GM10248 (cell line): ENCODE measurements around the gene SPEM1.

Experiments used
- CTCF ChIA-PET: fragments of 300-600 bp; sonication (Branson Sonifier 250); formaldehyde crosslinking; extraction: SDS; loops from one replicate; lab custom pipeline; 2021; ENCODE audit warnings: antibody characterized with exemption; lab: Yijun Ruan, JAX
- POLR2A ChIA-PET: fragments of 350-650 bp; sonication (Branson Sonifier 250); formaldehyde crosslinking; extraction: SDS; loops from one replicate; lab custom pipeline; 2020; ENCODE audit warnings: antibody characterized with exemption; lab: Yijun Ruan, JAX
- DNase-seq: peaks from one replicate; pipeline ENCODE4 v3.0.0; 2012; ENCODE audit errors: extremely low spot score
- TF ChIP-seq, protein P1 (sequence below): IDR thresholded peaks from 2 replicates; pipeline ENCODE4 v1.5.1; 2012; ENCODE audit warnings: mild to moderate bottlenecking, low read depth; ENCODE audit errors: extremely low read depth, missing control alignments, control extremely low read depth

The SPEM1 gene

DNA sequence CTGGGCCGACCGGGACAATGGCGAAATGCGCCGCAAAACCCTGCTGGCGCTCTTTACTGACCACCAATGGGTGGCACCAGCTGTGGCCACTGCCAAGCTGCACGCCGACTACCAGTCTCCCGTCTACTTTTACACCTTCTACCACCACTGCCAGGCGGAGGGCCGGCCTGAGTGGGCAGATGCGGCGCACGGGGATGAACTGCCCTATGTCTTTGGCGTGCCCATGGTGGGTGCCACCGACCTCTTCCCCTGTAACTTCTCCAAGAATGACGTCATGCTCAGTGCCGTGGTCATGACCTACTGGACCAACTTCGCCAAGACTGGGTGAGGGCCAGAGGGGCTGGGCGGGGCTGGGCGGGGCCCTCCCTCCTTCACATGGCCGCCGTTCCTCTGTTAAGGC lies 4.3 kb upstream of the SPEM1 start:
- no peak for DNase-seq
- CTCF ChIA-PET: no interaction called here
- TF ChIP-seq, protein P1, sequence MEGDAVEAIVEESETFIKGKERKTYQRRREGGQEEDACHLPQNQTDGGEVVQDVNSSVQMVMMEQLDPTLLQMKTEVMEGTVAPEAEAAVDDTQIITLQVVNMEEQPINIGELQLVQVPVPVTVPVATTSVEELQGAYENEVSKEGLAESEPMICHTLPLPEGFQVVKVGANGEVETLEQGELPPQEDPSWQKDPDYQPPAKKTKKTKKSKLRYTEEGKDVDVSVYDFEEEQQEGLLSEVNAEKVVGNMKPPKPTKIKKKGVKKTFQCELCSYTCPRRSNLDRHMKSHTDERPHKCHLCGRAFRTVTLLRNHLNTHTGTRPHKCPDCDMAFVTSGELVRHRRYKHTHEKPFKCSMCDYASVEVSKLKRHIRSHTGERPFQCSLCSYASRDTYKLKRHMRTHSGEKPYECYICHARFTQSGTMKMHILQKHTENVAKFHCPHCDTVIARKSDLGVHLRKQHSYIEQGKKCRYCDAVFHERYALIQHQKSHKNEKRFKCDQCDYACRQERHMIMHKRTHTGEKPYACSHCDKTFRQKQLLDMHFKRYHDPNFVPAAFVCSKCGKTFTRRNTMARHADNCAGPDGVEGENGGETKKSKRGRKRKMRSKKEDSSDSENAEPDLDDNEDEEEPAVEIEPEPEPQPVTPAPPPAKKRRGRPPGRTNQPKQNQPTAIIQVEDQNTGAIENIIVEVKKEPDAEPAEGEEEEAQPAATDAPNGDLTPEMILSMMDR: no peak
- POLR2A ChIA-PET: interaction anchor here (0.6 kb wide), 1 partner anchor 69 kb away, joined by 4 read pairs; the partner anchor contains the start of gene POLR2A

DNA sequence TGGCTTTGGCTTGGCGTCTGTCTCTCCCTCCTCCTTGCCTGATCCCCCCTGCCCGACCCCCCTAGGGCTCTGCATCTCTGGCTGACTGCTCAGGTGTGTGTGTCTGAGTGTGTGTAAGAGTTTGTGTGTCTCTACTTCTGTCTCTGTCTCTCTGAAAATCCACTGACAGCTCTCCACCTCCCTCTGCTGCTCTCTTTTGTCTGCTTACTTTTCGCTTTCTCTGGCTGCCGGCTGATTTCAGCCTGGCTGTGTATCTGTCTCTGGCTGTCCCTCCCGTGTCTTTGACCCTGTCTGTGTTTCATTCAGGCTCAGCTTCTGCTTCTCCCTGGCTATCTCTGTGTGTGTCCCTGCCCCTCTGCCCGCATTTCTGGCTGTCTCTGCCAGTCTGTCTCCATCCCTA lies 3.8 kb upstream of the SPEM1 start:
- CTCF ChIA-PET: no interaction called here

DNA sequence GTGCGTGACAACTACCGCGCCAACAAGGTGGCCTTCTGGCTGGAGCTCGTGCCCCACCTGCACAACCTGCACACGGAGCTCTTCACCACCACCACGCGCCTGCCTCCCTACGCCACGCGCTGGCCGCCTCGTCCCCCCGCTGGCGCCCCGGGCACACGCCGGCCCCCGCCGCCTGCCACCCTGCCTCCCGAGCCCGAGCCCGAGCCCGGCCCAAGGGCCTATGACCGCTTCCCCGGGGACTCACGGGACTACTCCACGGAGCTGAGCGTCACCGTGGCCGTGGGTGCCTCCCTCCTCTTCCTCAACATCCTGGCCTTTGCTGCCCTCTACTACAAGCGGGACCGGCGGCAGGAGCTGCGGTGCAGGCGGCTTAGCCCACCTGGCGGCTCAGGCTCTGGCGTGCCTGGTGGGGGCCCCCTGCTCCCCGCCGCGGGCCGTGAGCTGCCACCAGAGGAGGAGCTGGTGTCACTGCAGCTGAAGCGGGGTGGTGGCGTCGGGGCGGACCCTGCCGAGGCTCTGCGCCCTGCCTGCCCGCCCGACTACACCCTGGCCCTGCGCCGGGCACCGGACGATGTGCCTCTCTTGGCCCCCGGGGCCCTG lies 3.0 kb upstream of the SPEM1 start:
- no peak for DNase-seq
- TF ChIP-seq, protein P1: no peak
- ChIA-PET POLR2A (no interaction called here), CTCF (interaction anchor here (0.6 kb wide), 1 partner anchor 61 kb away, joined by 3 read pairs; no protein-coding TSS in a partner anchor)

More for the DNA sequence above, 3.8 kb upstream of the SPEM1 start:
- POLR2A ChIA-PET: interaction anchor here (0.6 kb wide), 1 partner anchor 68 kb away, joined by 4 read pairs; the partner anchor contains the start of gene POLR2A
- TF ChIP-seq, protein P1: peak; percentile 4
- DNase-seq: no peak

DNA sequence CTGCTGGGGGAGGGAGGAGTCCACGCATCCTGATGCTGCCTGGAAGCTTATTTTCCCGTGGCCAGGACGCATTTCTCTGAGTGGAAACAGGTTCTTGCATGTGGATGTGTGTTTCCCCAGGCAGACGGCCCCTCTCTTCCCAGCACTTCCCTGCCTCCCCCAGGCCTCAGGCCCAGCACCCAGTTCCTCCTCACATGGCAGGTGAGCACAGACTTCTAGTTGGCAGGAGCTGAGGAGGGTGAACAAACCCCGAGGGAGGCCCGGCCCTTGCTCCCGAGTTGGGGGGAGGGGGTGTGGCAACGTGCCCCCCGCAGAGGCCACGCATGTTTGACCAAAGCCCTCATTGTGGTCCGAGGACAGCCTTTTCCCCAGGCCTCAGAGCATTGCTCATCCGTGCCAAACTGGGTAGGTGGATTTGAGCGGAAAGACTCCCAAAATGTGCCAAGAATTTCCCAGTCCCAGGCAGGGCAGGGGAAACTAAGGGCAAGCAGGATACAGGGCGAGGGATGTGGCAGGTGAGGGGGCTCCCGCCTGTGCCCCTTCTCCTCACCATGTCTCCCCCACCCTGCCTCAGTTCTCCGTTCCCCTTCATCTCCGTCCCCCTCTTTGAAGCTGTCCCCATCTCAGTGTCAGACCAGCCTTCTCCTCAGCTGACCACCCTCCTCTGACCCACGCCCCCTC lies 1.5 kb upstream of the SPEM1 start:
- ChIA-PET POLR2A (interaction anchor here (0.6 kb wide), 1 partner anchor 46 kb away, joined by 4 read pairs; no protein-coding TSS in a partner anchor), CTCF (interaction anchor here (0.9 to 1.5 kb wide), 3 partner anchors 17 to 62 kb away, joined by 3 read pairs; partner anchors contain the start of gene TMEM102)
- DNase-seq: no peak
- TF ChIP-seq, protein P1: no peak

DNA sequence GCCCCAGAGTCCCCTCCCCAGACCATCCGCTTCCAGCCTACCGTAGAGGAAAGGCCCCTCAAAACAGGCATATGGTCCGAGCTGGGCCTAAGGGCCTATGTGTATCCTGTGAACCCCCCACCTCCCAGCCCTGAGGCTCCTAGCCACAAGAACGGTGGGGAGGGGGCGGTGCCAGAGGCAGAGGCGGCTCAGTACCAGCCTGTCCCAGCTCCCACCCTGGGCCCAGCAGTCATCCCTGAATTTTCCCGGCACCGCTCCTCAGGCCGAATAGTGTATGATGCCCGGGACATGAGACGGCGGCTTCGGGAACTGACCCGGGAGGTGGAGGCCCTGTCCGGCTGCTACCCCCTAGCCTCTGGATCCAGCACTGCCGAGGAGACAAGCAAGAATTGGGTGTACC lies 1.1 kb downstream of the SPEM1 start:
- ChIA-PET POLR2A (interaction anchor here (0.7 kb wide), 1 partner anchor 23 kb away, joined by 3 read pairs; no protein-coding TSS in a partner anchor), CTCF (interaction anchor here (1.3 to 1.4 kb wide), 3 partner anchors 11 to 20 kb away, joined by 3 read pairs; no protein-coding TSS in a partner anchor)
- TF ChIP-seq, protein P1: no peak
- no peak for DNase-seq

DNA sequence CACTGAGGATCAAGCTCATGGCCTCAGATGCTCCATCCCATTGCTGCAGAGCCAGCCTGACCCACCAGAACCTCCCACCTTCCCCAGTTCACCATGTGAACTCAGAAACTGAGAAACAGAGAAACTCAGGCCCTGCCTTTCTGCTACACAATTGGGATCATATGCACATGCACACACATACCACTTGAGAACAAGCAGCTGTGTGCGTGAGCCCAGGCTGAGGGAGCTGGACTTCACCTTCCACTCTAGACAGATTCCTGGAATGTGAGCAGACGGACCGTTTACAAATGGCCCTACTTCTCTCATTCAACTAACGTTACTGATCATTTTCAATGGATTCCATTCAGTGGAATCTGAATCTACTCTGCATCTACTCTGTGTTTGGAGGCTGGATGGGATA lies 3.6 kb downstream of the SPEM1 start:
- no peak for DNase-seq
- CTCF ChIA-PET: no interaction called here
- POLR2A ChIA-PET: no interaction called here
- TF ChIP-seq, protein P1: no peak
